Esophagus squamous epithelium (tissue), 4 donors: ENCODE data around the gene C5orf58.

Experiments
- POLR2A ChIP-seq, 4 donors: fragments of 450-650 bp; IDR thresholded peaks; one replicate each; pipeline ENCODE4 v1.6.1; 2017; ENCODE audit warnings: antibody characterized with exemption in 4 of 4, mild to moderate bottlenecking in 4 of 4, moderate library complexity in 3 of 4
- TF ChIP-seq, protein P1 (sequence below), 6 experiments: fragments of 450-650 bp in 4 of 6; fragments of 200-600 bp in 2 of 6; sonication (generic) in 2 of 6; IDR thresholded peaks; one replicate each; pipeline ENCODE4 v1.5.1; 2016 to 2019; ENCODE audit warnings: antibody characterized with exemption in 6 of 6, mild to moderate bottlenecking in 4 of 6, moderate library complexity in 4 of 6

DNA sequence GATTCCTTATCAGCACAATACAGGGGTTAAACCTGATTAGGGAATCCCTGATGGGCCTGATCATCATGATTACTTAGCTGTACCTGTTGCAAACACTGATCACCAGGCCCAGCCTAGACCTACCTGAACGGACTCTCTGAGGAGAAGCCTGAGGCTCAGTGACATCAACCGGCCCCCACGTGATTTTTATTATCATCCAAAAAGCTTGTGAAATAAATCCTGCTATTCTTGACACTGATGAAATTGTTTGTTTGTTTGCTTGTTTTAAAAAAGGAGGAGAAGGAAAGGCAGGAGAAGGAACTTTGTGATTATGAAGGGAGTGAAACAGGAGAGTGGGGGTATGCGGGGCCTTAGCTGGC, 46.7 kb downstream of the C5orf58 start:
- TF ChIP-seq POLR2A (IDR thresholded peaks at IDR 0.05) = no peak
- TF ChIP-seq, protein P1, sequence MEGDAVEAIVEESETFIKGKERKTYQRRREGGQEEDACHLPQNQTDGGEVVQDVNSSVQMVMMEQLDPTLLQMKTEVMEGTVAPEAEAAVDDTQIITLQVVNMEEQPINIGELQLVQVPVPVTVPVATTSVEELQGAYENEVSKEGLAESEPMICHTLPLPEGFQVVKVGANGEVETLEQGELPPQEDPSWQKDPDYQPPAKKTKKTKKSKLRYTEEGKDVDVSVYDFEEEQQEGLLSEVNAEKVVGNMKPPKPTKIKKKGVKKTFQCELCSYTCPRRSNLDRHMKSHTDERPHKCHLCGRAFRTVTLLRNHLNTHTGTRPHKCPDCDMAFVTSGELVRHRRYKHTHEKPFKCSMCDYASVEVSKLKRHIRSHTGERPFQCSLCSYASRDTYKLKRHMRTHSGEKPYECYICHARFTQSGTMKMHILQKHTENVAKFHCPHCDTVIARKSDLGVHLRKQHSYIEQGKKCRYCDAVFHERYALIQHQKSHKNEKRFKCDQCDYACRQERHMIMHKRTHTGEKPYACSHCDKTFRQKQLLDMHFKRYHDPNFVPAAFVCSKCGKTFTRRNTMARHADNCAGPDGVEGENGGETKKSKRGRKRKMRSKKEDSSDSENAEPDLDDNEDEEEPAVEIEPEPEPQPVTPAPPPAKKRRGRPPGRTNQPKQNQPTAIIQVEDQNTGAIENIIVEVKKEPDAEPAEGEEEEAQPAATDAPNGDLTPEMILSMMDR (IDR thresholded peaks at IDR 0.05) = no peak
